Activated T-cell treated with anti-CD3 and anti-CD28 coated beads for 24 hours (primary cell): ENCODE measurements around the gene MBOAT1.
"Not testable (repeated sequence)": the region's sequence is repeated elsewhere in the genome, so short reads cannot be mapped to it uniquely, and the experiment has no call there.

Source experiments
- DNase-seq: peaks from one replicate; pipeline ENCODE4 v3.0.0-alpha.2; 2020; ENCODE audit warnings: low read depth

The MBOAT1 gene, protein sequence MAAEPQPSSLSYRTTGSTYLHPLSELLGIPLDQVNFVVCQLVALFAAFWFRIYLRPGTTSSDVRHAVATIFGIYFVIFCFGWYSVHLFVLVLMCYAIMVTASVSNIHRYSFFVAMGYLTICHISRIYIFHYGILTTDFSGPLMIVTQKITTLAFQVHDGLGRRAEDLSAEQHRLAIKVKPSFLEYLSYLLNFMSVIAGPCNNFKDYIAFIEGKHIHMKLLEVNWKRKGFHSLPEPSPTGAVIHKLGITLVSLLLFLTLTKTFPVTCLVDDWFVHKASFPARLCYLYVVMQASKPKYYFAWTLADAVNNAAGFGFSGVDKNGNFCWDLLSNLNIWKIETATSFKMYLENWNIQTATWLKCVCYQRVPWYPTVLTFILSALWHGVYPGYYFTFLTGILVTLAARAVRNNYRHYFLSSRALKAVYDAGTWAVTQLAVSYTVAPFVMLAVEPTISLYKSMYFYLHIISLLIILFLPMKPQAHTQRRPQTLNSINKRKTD

DNA sequence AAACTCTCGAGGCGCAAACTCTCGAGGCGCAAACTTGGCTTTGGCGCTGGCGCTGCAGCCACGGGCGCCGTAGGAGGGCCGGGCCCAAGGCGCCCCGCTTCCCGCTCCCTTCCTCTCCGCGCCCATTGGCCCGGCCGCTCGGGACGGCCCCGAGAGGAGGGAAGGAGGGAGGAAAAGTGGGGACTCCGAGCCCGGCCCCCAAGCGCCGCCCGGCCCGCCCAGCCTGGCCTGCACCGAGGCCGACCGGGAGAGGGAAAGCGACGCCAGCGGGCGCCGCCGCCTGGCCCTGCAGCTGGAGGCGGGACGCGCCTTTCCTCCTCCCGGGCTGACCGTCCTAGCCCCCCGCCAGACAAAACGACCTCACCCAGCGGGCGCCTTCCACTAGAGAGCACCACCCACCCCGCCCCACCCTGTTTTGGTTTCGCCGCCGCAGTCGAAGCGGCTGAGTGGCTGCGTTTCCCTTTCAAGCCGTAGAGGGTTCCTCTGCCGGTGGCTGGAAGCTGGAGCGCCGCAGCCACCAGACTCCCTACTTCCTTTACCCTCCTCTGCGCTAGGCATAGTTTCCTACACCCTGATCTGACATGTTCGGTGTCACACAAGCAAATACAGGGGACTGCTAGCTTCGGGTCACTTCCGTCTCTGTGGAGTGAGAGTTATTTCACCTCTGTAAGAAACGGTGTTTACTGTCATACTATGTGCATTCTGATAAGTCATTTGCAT, at the start of gene MBOAT1:
Gene MBOAT1, minus strand, starts transcription at position 78 of the 720 bp plus-strand sequence. CDS start 235 bp downstream, outside the sequence.
- peak; percentile 51 for DNase-seq

DNA sequence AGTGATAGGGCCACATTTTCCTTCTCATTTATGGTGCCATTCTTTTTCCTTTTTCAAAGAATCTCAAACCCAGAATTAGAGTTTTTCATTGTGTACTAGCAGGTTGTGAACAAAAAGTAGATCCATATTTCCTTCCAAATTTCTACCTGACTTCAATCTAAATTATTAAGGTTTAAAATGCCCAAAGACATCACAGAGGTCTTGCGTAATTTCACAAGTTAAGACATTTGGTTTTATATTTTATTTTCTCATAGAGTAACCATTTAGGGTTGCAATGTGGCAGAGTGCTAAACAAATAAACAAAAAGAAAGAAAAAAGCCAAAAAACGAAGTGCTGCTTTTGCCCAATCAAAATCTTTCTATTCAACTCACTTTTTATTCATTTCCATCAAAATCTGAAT, 49.4 kb upstream of the MBOAT1 start:
- no peak for DNase-seq

DNA sequence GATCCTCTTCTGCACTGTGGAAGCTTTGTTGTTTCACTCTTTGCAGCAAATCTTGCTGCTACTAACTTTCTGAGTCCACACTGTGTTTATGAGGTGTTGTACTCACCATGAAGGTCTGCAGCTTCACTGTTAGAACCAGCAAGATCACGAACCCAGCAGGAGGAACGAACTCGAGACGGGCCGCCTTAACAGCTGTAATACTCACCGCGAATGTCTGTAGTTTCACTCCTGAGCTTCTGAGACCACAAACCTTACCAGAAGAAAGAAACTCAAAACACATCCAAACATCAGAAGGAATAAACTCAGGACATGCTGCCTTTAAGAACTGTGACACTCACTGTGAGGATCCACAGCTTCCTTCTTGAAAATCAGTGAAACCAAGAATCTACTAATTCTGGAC, 48.1 kb upstream of the MBOAT1 start:
- no peak for DNase-seq

DNA sequence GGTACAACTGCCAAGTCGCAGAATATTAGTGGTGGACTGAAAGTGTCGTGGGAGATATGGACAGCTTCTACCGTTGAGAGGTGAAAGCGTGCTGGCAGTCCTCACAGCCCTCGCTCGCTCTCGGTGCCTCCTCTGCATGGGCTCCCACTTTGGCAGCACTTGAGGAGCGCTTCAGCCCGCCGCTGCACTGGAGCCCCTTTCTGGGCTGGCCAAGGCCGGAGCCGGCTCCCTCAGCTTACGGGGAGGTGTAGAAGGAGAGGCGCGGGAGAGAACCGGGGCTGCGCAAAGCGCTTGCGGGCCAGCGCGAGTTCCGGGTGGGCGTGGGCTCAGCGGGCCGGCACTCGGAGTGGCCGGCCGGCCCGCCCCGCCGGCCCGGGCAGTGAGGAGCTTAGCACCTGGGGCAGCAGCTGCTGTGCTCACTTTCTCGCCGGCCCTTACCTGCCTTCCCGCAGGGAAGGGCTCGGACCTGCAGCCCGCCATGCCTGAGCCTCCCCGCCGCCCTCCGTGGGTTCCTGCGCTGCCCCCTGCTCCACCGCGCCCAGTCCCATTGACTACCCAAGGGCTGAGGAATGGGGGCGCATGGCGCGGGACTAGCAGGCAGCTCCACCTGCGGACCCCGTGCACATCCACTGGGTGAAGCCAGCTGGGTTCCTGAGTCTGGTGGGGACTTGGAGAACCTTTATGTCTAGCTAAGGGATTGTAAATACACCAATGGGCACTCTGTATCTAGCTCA, 47.2 kb upstream of the MBOAT1 start:
- no peak for DNase-seq

DNA sequence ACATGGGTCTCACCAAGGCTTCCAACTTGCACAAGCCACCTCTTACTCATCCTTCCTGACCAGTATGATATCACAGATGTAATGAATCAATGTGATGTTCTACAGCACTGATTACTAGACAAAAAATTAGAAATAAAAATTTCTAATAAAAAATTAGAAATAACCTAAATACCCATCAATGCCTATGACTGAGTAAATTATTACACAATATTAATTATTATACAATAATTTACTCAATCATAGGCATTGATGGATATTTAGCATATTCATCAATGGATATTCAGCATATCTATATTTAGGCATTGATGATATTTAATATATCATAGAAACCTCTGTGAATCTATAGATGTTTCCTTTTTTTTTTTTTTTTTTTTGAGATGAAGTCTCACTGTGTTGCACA, 43.2 kb upstream of the MBOAT1 start:
- DNase-seq, result no peak

DNA sequence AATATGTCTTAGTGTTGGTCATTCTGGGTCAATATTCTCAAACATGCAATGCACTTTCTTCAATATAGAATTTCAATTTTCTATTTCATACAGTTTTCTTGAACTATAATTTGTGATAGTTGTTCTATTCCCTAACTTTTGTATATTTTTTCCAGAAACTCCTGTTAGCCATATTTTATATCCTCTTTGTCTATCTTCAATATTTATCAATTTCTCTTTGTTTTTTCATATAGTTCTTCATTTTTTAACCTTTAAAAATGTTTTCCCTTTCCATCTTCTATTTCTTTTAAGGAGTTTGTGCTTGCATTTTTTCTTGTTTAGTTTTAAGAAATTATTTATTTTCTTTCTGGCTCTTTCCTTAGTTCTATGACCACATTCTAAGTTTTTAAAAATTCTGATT, 42.0 kb upstream of the MBOAT1 start:
- no peak for DNase-seq

DNA sequence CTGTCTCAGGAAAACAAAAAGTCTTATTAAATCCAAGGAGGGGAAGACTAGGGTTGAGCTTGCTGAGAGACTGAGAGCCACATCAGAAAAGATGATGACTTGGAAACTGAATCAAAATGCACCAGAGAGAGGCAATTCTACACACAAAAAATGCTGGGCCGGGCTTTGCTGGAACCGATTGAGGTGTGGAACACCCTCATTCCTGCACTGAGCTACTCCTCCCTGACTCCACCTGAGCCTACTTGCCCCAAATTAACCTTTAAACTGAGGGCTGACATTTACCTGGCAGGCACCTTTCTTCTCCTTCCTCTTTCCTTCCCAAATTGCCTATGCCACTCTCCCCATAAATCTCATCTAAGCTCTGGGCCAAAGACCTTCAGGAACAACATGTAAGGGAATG, 40.8 kb upstream of the MBOAT1 start:
- no peak for DNase-seq

DNA sequence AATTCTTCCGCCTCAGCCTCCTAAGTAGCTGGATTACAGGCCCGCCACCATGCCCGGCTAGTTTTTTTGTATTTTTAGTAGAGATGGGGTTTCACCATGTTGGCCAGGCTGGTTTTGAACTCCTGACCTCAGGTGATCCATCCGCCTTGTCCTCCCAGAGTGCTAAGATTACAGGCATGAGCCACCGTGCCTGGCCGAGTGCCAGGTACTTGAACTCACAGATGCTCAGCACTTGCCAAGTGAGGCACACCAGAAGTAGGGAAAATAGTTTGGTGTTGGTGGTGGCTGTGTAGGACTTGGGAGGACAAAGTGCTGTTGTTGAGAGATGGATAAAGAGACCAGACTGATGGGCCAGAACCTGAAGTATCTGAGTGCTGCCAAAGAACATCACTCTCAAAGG, 40.0 kb upstream of the MBOAT1 start:
- DNase-seq, result no peak

DNA sequence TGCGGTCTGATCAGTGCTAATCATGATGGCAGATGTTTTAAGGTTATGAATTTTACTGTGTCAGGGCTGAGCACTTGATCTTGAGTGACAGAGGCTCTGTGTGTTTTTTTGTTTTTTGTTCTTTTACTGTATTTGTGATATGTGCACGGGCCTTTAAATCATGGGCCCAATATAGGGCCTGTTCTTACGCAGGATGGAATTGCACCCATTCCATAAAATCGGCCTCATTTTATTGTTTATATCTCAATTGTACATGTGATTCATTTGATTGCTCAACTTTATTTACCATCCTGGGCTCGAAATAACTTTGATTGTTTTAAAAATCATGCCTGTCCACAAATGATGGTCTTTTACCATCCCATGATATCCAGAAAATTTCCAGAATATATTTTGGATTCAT, 39.3 kb upstream of the MBOAT1 start:
- no peak for DNase-seq

DNA sequence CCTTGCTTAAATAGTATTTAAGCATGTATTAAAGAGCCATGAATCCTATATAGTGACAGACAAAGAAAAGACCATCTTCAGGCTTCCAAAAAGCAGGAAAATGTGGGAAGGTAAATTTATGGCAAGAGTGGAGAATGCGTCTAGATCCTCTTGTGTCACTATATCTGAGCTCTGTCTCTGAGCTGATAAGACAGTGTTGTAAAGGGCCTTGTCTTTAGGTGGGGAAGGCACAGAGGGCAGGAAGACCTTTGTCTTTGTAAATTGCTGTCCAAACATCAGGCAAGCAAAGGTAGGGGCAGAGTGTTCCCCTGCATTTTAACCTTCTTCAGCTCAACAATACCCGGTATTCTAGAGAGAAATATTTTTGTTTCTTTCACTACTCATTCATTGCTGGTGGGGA, 33.9 kb upstream of the MBOAT1 start:
- DNase-seq, result no peak

DNA sequence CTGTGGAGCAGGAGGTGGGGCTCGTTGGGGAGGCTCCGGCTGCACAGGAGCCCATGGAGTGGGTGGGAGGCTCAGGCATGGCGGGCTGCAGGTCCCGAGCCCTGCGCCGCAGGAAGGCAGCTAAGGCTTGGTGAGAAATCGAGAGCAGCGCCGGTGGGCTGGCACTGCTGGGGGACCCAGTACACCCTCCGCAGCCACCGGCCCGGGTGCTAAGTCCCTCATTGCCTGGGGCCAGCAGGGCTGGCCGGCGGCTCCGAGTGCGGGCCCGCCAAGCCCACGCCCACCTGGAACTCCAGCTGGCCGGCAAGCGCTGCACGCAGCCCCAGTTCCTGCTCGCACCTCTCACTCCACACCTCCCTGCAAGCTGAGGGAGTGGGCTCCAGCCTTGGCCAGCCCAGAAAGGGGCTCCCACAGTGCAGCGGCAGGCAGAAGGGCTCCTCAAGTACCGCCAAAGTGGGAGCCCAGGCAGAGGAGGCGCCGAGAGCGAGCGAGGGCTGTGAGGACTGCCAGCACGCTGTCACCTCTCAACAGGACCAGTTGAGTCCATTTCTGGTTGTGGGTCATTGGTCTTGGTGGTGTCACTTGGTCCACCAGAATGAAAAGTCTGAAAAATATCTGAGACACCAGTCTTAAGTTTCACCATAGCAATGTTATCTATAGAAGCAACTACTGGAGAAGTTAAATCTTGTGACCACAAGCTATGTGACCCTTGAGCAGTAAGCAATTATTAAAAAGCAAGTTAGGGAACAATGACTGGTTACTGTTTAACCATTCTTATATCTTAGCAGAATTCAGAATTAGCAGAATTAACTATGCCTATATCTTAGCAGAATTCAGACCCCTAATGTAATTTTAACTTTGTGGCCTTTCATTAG, 32.8 kb upstream of the MBOAT1 start:
- not testable (repeated sequence) for DNase-seq

DNA sequence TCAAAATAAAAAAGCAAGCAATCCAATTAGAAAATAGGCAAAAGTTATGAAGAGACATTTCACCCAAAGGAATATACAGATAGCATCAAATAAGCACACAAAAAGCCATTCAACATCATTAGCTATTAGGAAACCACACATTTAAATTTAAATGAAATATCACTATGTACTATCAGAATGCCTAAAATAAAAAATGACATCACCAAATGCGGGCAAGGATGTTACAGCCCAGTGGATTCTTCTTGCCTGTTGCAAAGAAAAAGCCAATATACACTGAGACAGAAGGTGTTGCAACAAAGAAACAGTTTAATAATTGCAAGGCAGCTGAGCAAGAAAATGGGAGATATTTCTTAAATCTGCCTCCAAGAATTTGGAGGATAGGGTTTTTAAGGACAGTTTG, 31.0 kb upstream of the MBOAT1 start:
- DNase-seq, result no peak

DNA sequence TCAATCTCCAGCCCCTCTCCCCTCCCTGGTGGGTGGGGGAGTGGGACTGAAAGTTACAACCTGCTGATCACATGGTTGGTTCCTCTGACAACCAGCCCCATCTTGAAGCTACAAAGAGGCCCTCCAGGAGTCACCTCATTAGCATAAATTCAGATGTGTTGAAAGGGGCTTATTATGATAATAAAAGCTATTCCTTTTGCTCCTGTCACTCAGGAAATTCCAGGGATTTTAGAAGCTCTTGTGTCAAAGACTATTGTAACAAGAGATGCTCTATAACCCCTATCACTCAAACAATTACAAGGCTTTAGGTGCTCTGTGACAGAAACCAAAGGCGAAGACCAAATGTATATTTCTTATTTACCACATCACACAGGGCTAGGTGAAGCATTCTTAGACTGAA, 30.1 kb upstream of the MBOAT1 start:
- no peak for DNase-seq

DNA sequence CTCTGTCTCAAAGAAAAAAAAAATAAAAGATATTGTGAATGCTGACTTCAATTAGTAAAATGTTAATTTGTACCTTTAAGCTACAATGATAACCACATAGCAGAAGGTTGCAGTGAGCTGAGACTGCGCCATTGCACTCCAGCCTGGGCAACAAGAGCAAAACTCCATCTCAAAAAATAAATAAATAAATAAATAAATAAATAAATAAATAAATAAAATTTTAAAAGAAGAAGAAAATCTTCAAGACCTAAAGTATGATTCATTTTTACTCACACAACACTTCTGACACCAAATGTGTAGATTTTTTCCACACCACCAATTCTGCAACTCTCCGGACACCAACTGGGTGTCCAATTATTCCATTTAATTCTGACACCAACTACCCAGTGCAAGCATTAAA, 28.8 kb upstream of the MBOAT1 start:
- DNase-seq, result no peak

DNA sequence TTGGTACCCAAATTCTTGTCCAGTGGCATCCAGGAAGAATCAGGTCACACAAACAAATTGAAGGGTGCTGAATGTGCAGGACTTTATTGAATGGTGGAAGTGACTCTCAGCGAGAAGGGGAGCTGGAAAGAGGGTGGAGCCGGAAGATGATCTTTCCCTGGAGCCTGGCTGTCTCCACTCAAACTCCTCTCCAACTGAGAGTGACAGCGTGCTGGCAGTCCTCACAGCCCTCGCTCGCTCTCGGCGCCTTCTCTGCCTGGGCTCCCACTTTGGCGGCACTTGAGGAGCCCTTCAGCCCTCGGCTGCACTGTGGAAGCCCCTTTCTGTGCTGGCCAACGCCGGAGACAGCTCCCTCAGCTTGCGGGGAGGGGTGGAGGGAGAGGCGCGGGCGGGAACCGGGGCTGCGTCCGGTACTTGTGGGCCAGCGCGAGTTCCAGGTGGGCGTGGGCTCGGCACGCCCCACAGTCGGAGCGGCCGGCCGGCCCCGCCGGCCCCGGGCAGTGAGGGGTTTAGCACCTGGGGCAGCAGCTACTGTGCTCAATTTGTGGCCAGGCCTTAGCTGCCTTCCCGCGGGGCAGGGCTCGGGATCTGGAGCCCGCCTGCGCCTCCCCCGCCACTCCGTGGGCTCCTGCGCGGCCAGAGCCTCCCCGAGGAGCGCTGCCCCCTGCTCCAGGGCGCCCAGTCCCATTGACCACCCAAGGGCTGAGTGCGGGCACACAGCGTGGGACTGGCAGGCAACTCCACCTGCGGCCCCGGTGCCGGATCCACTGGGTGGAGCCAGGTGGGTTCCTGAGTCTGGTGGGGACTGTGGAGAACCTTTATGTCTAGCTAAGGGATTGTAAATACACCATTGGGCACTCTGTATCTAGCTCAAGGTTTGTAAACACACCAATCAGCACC, 26.7 kb upstream of the MBOAT1 start:
- DNase-seq, result no peak

DNA sequence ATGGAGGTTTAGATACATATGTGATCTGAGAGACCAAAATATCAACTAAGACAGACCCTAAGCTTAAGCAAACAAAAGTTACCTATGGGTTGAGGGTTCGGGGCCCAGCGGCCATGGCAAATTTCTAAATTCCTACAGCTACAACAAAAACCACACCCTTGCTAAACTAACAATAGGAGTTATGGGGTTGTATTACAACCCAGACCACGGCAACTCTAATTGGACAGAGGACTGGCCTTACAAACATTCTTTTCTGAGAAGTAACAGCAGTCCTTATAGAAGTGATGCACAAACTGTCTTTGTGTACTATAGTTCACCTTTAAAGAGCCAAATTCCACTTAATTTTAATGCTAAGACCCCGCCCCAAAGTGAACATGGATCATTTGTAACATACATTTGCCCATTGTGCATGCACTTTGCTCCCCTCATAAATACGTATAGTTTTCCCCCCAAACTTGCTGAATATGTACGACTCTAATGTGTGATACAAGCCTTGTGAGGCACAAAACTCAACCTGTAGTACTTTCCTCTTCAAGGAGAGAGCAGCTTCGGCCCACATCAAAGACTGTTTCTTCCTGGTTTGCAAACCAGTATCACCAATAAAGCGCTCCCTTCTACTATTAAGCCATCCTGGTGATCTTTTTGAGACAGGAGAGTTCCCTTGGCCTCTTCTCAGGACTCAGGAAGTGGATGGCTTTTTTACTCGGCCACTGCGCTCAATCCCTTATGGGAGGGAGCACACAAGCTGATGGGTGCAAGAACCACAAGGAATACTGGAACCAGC, 25.6 kb upstream of the MBOAT1 start:
- DNase-seq, result no peak

DNA sequence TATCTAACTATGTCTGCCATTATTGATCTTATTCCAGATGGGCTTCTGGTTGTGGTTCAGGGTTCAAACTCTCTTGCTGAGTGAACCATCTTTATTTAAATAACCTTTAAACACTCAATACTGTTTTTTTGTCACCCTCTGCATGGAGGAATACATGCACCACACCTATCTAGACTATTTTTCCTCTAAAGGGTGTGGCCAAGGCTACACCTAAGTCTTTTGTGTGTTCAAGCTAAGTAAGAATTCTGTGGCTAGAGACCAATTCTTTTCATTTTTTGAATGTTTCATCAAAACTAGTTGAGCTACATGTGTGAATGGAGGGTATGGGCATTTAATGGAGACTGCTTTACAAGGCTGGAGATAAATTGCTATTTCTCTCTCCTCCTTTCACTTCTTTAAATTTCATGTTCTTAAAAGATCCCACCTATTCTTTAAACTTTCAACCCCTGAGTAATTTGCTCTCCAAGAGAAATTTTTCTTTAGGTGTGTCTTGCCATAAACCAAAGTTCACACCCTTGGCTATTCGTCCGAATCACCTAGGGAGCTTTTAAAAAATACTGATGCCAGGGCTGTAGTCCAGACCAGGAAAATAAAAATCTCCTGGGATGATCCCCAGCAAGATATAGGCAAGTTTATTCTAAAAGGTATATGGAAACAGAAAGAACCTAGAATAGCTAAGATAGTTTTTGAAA, 24.8 kb upstream of the MBOAT1 start:
- DNase-seq, result no peak

DNA sequence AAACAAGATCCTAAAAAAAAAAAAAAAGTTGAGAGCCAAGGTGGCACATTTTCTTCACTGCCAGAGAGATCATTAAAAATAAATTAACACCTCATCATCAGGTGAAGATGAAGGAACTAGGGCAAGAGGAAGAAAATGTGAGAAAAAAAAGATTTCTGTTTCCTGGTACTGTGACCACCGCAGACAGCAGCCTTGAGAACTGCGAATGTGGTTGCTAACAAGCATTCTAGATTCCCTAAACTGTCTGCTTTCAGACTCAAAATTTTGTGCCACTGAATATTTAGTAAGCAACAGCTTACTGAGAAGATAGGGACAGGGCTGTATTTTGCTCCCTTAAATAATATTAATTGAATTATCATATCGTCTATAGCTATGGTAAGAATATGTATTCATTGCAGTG, 24.1 kb upstream of the MBOAT1 start:
- DNase-seq, result no peak

DNA sequence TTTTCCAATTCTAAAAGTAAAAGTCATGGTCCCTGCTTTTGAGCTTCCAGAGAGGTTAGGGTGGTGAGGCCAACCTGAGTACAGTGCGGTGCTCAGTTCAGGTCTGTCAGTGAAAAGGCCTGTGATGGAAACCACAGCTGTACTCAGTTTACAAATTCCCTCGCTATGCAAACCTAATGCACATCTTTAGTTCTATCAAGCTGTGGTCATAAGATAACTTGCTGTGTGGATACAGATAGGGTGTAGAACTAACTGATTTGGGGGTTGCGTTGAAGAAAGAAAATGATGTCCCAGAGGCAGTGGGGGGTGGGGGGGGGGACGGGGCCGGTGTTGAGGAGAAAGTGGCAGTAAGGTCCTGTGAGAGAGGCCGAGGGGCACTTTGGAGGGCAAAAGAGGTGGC, 22.8 kb upstream of the MBOAT1 start:
- DNase-seq, result no peak
